GM23338 (cell line): ENCODE data around the gene OAS3. TPM values are rescaled to one million over a fixed set of nuclear protein-coding genes. Genes with fewer than 3 reads are reported as not detected.

Experiments
- ATAC-seq: fragments of 200-7000 bp; cut with Tn5 transposase; 3 replicates; pipeline ENCODE4 v1.9.1; 2020
- DNase-seq: peaks from one replicate; pipeline ENCODE4 v3.0.0-alpha.2; 2015; ENCODE audit warnings: low spot score
- H2AFZ ChIP-seq: fragments of 200-600 bp; sonication (generic); 2 replicates; pipeline ENCODE4 v1.8.0; 2016; ENCODE audit warnings: antibody characterized with exemption, mild to moderate bottlenecking, moderate library complexity
- H3F3A ChIP-seq: fragments of 200-600 bp; sonication (generic); replicated peaks from 2 replicates; pipeline ENCODE4 v1.8.0; 2017; ENCODE audit warnings: antibody characterized with exemption, mixed run types, low read depth
- H3K27ac ChIP-seq: fragments of 200-600 bp; sonication (generic); 2 replicates; pipeline ENCODE4 v1.6.1; 2016; ENCODE audit warnings: low read depth
- H3K27me3 ChIP-seq: fragments of 200-600 bp; sonication (generic); 2 replicates; pipeline ENCODE4 v1.8.0; 2016; ENCODE audit warnings: mild to moderate bottlenecking, mixed run types, moderate library complexity; ENCODE audit not compliant: insufficient read depth
- H3K36me3 ChIP-seq: fragments of 200-600 bp; sonication (generic); 2 replicates; pipeline ENCODE4 v1.8.0; 2016; ENCODE audit warnings: mild to moderate bottlenecking; ENCODE audit not compliant: insufficient read depth
- H3K4me1 ChIP-seq: fragments of 200-600 bp; sonication (generic); 2 replicates; pipeline ENCODE4 v1.8.0; 2016; ENCODE audit warnings: mild to moderate bottlenecking, moderate library complexity; ENCODE audit not compliant: insufficient read depth
- H3K4me2 ChIP-seq: fragments of 200-600 bp; sonication (generic); 2 replicates; pipeline ENCODE4 v1.7.1; 2017; ENCODE audit warnings: mixed run types
- H3K4me3 ChIP-seq: fragments of 200-600 bp; sonication (generic); 2 replicates; pipeline ENCODE4 v1.6.1; 2016; ENCODE audit warnings: mixed run types
- H3K79me2 ChIP-seq: fragments of 200-600 bp; sonication (generic); replicated peaks from 2 replicates; pipeline ENCODE4 v1.8.0; 2017; ENCODE audit warnings: mild to moderate bottlenecking; ENCODE audit not compliant: insufficient read depth
- H3K9me2 ChIP-seq: fragments of 200-600 bp; sonication (generic); 2 replicates; pipeline ENCODE4 v1.8.0; 2017; ENCODE audit not compliant: insufficient read depth
- H4K20me1 ChIP-seq: fragments of 200-600 bp; sonication (generic); replicated peaks from 2 replicates; pipeline ENCODE4 v1.8.0; 2017; ENCODE audit warnings: mild to moderate bottlenecking; ENCODE audit not compliant: insufficient read depth
- H3K27ac Mint-ChIP-seq: 2 replicates; pipeline ENCODE4 v1.8.0; 2020; ENCODE audit warnings: inconsistent platforms, mild to moderate bottlenecking, moderate library complexity, mixed read lengths
- H3K27me3 Mint-ChIP-seq: 3 replicates; pipeline ENCODE4 v1.8.0; 2022; ENCODE audit warnings: low read depth, mild to moderate bottlenecking, moderate library complexity, mixed read lengths, inconsistent platforms; ENCODE audit not compliant: insufficient read depth, poor library complexity
- H3K36me3 Mint-ChIP-seq: 3 replicates; pipeline ENCODE4 v1.8.0; 2021; ENCODE audit warnings: low read depth, mild to moderate bottlenecking, inconsistent platforms, moderate library complexity, mixed read lengths
- H3K4me1 Mint-ChIP-seq: 3 replicates; pipeline ENCODE4 v1.8.0; 2020; ENCODE audit warnings: mild to moderate bottlenecking, inconsistent platforms, mixed read lengths
- H3K4me3 Mint-ChIP-seq: 3 replicates; pipeline ENCODE4 v1.8.0; 2021; ENCODE audit warnings: moderate library complexity, mild to moderate bottlenecking, inconsistent platforms, mixed read lengths
- H3K9me3 Mint-ChIP-seq: 3 replicates; pipeline ENCODE4 v1.8.0; 2020; ENCODE audit warnings: moderate library complexity, mild to moderate bottlenecking, inconsistent platforms, mixed read lengths
- EZH2 ChIP-seq: fragments of 200-600 bp; sonication (generic); IDR thresholded peaks from one replicate; pipeline ENCODE4 v1.8.0; 2017; ENCODE audit warnings: antibody characterized with exemption, mild to moderate bottlenecking, low read depth; ENCODE audit not compliant: unreplicated experiment
- EZH2phosphoT487 ChIP-seq: fragments of 200-600 bp; sonication (generic); IDR thresholded peaks from one replicate; pipeline ENCODE4 v1.8.1; 2018; ENCODE audit warnings: antibody characterized with exemption; ENCODE audit not compliant: unreplicated experiment
- JUNB ChIP-seq: IDR thresholded peaks from one replicate; pipeline ENCODE4 v1.6.1; 2016; ENCODE audit warnings: antibody characterized with exemption; ENCODE audit not compliant: unreplicated experiment
- NANOG ChIP-seq: IDR thresholded peaks from 2 replicates; pipeline ENCODE4 v1.6.1; 2016; ENCODE audit warnings: antibody characterized with exemption, borderline replicate concordance
- POLR2AphosphoS5 ChIP-seq: IDR thresholded peaks from 2 replicates; pipeline ENCODE4 v1.6.1; 2016; ENCODE audit warnings: antibody characterized with exemption, low read depth
- STAT1 ChIP-seq: IDR thresholded peaks from one replicate; pipeline ENCODE4 v1.6.1; 2016; ENCODE audit warnings: antibody characterized with exemption; ENCODE audit not compliant: unreplicated experiment
- ZNF114 ChIP-seq: fragments of 250-450 bp; sonication (Bioruptor Pico); IDR thresholded peaks from 2 replicates; pipeline ENCODE4 v1.5.0; 2020; ENCODE audit warnings: mild to moderate bottlenecking, moderate library complexity
- ZNF331 ChIP-seq: fragments of 250-450 bp; sonication (Bioruptor Pico); IDR thresholded peaks from 2 replicates; pipeline ENCODE4 v1.5.0; 2020; ENCODE audit warnings: low read depth, mild to moderate bottlenecking, moderate library complexity
- polyA plus RNA-seq: library from polyadenylated mRNA; unstranded; fragments of >200 nt; fragmentation: Nextera tagmentation; extraction: Ambion mirVana; gene quantifications from 2 replicates; pipeline ENCODE4 v1.2.1, GENCODE V29; 2016
- total RNA-seq: library from RNA; depleted of rRNA; stranded (reverse); fragments of >200 nt; shearing (Covaris generic); gene quantifications from 2 replicates; pipeline ENCODE4 v1.2.3, GENCODE V29; 2014; rRNA removed
- TF ChIP-seq, protein P1 (sequence below), 2 experiments: fragments of 200-600 bp in 1 of 2; sonication (generic) in 1 of 2; conservative IDR thresholded peaks; 2 replicates each; pipeline versions ENCODE4 v1.5.1 to v1.6.1; 2016 to 2017; ENCODE audit warnings: antibody characterized with exemption in 2 of 2, low read depth in 2 of 2, mild to moderate bottlenecking in 2 of 2, moderate library complexity in 1 of 2
- TF ChIP-seq, protein P2 (sequence below): IDR thresholded peaks from one replicate; pipeline ENCODE4 v1.6.1; 2018; ENCODE audit warnings: antibody characterized with exemption; ENCODE audit not compliant: unreplicated experiment
- TF ChIP-seq, protein P3 (sequence below): IDR thresholded peaks from 2 replicates; pipeline ENCODE4 v1.6.1; 2016; ENCODE audit warnings: antibody characterized with exemption

The OAS3 gene
- total and polyA plus RNA-seq, 2 experiments from 2014 or later = 0.27 to 1.4 TPM

DNA sequence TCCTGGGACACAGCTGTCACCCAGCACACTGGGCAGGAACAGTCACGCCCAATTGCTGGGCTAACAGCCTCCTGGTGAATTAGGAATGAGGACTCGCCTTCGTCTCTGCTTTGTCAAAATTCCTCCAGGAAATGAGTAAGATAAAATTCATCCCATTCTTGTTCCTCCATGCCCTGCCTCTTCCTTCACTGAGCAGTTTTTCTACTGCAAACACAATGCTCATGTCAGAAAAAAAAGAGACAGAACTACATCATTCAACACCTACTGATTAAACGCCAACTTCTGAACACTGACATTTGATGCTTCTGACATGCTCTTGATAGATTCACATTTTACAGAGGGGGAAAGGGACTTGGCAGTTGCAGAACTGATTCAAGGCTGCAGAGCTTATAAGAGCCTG, 80.8 kb downstream of the OAS3 start (continued):
- no peak for TF ChIP-seq EZH2
- TF ChIP-seq, protein P1, sequence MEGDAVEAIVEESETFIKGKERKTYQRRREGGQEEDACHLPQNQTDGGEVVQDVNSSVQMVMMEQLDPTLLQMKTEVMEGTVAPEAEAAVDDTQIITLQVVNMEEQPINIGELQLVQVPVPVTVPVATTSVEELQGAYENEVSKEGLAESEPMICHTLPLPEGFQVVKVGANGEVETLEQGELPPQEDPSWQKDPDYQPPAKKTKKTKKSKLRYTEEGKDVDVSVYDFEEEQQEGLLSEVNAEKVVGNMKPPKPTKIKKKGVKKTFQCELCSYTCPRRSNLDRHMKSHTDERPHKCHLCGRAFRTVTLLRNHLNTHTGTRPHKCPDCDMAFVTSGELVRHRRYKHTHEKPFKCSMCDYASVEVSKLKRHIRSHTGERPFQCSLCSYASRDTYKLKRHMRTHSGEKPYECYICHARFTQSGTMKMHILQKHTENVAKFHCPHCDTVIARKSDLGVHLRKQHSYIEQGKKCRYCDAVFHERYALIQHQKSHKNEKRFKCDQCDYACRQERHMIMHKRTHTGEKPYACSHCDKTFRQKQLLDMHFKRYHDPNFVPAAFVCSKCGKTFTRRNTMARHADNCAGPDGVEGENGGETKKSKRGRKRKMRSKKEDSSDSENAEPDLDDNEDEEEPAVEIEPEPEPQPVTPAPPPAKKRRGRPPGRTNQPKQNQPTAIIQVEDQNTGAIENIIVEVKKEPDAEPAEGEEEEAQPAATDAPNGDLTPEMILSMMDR (conservative IDR thresholded peaks at IDR 0.05; ENCODE audit: low read depth in 2 of 2) = no peak
- TF ChIP-seq ZNF331 = no peak
- no peak for TF ChIP-seq ZNF114 (CRISPR knock-in tag)
- no peak for TF ChIP-seq POLR2AphosphoS5
- no peak for TF ChIP-seq JUNB
- TF ChIP-seq EZH2phosphoT487 = no peak

DNA sequence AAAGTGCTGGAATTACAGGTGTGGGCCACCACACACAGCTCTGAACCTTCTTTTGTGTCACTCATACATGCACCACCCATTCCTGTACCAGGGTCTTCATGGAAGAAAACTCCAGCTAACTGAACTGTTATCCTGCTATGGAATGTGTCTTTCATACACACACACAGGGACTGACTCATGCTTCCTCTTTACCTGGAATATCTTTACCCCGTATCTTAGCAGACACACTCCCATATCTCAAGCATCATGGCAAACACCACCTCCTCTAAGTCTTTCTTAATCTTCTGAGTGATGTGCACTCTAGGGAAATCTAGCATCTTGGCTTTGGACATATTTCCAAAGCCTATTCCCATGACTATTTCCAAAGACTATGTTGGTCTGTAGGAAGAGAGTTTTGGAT, 83.2 kb downstream of the OAS3 start:
- Histone ChIP-seq H4K20me1 (no peaks in the 10 kb centered on the region), H3K79me2 (no peaks in the 10 kb centered on the region), H3K4me3 (no peak overlapping the region), H3K9me2 (no peaks in the 10 kb centered on the region), H3K27me3 (no peaks in the 10 kb centered on the region), H3F3A (no peaks in the 10 kb centered on the region), H3K4me1 (no peaks in the 10 kb centered on the region), H2AFZ (no peak overlapping the region), H3K27ac (no peak overlapping the region), H3K4me2 (no peak overlapping the region), H3K36me3 (no peaks in the 10 kb centered on the region)
- no peak overlapping the region for H3K27ac Mint-ChIP-seq
- ATAC-seq (no peak), DNase-seq (no peak)
- H3K27me3 Mint-ChIP-seq = no peaks in the 10 kb centered on the region
- H3K9me3 Mint-ChIP-seq = peaks cover 5% of the 10 kb centered on the region; the same call in 2 of the 3 replicates
- TF ChIP-seq ZNF114 (CRISPR knock-in tag) = no peak
- TF ChIP-seq NANOG = no peak
- TF ChIP-seq ZNF331 = no peak
- TF ChIP-seq, protein P2, sequence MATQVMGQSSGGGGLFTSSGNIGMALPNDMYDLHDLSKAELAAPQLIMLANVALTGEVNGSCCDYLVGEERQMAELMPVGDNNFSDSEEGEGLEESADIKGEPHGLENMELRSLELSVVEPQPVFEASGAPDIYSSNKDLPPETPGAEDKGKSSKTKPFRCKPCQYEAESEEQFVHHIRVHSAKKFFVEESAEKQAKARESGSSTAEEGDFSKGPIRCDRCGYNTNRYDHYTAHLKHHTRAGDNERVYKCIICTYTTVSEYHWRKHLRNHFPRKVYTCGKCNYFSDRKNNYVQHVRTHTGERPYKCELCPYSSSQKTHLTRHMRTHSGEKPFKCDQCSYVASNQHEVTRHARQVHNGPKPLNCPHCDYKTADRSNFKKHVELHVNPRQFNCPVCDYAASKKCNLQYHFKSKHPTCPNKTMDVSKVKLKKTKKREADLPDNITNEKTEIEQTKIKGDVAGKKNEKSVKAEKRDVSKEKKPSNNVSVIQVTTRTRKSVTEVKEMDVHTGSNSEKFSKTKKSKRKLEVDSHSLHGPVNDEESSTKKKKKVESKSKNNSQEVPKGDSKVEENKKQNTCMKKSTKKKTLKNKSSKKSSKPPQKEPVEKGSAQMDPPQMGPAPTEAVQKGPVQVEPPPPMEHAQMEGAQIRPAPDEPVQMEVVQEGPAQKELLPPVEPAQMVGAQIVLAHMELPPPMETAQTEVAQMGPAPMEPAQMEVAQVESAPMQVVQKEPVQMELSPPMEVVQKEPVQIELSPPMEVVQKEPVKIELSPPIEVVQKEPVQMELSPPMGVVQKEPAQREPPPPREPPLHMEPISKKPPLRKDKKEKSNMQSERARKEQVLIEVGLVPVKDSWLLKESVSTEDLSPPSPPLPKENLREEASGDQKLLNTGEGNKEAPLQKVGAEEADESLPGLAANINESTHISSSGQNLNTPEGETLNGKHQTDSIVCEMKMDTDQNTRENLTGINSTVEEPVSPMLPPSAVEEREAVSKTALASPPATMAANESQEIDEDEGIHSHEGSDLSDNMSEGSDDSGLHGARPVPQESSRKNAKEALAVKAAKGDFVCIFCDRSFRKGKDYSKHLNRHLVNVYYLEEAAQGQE = no peak
- TF ChIP-seq, protein P3, sequence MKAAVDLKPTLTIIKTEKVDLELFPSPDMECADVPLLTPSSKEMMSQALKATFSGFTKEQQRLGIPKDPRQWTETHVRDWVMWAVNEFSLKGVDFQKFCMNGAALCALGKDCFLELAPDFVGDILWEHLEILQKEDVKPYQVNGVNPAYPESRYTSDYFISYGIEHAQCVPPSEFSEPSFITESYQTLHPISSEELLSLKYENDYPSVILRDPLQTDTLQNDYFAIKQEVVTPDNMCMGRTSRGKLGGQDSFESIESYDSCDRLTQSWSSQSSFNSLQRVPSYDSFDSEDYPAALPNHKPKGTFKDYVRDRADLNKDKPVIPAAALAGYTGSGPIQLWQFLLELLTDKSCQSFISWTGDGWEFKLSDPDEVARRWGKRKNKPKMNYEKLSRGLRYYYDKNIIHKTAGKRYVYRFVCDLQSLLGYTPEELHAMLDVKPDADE = no peak
- no peak for TF ChIP-seq STAT1
- H3K4me1 Mint-ChIP-seq = no peaks in the 10 kb centered on the region
- H3K4me3 Mint-ChIP-seq = no peak overlapping the region
- no peaks in the 10 kb centered on the region for H3K36me3 Mint-ChIP-seq

Other genes starting within 250 kb of the OAS3 start
- 0.03 and 0.31 TPM in 2 replicates for gene RPH3A, start 146.7 kb upstream of the OAS3 start, total RNA-seq
- gene RPH3A, start 146.7 kb upstream of the OAS3 start, polyA plus RNA-seq = 0.21 TPM in 1 of 2 replicates, not detected in the other
- gene OAS1, start 31.5 kb upstream of the OAS3 start, total RNA-seq = not detected in 2 replicates
- gene OAS1, start 31.5 kb upstream of the OAS3 start, polyA plus RNA-seq = not detected in 2 replicates
- not detected in 2 replicates for gene OAS2, start 40.0 kb downstream of the OAS3 start, total RNA-seq
- gene OAS2, start 40.0 kb downstream of the OAS3 start, polyA plus RNA-seq = 0.10 TPM in 2 replicates
- 4.7 and 9.0 TPM in 2 replicates for gene DTX1, start 118.3 kb downstream of the OAS3 start, total RNA-seq
- gene DTX1, start 118.3 kb downstream of the OAS3 start, polyA plus RNA-seq = 1.6 and 1.8 TPM in 2 replicates
- gene RASAL1, start 197.3 kb downstream of the OAS3 start, total RNA-seq = 5.4 and 8.2 TPM in 2 replicates
- gene RASAL1, start 197.3 kb downstream of the OAS3 start, polyA plus RNA-seq = 2.6 and 2.7 TPM in 2 replicates
- 0.59 TPM in 1 of 2 replicates, not detected in the other for gene CFAP73, start 211.2 kb downstream of the OAS3 start, total RNA-seq
- gene CFAP73, start 211.2 kb downstream of the OAS3 start, polyA plus RNA-seq = 0.50 and 0.54 TPM in 2 replicates
- gene DDX54, start 247.0 kb downstream of the OAS3 start, total RNA-seq = 79.6 and 84.1 TPM in 2 replicates
- gene DDX54, start 247.0 kb downstream of the OAS3 start, polyA plus RNA-seq = 89.4 and 89.5 TPM in 2 replicates
- gene RITA1, start 247.2 kb downstream of the OAS3 start, total RNA-seq = 33.0 and 40.4 TPM in 2 replicates
- gene RITA1, start 247.2 kb downstream of the OAS3 start, polyA plus RNA-seq = 20.0 and 21.4 TPM in 2 replicates